NCI-H187 (cell line): ENCODE results near the gene MRPL4.
A peak's percentile ranks its signal among the peaks of the same experiment; 100 is the strongest.

Experiments used
- DNase-seq, 2 experiments: peaks; one replicate each; lab custom pipeline; 2025; lab: John Stamatoyannopoulos, UW

The MRPL4 gene

GRCh38 chr19:10251792-10252694 lies at the start of gene MRPL4:
TSS of gene MRPL4 (plus strand) at chr19:10252214. CDS start at chr19:10252254, 40 bp downstream.
- DNase-seq, result peak; percentile 82 to 89

- no peak for DNase-seq
These were observed 48.3 kb upstream of the MRPL4 start for GRCh38 chr19:10203686-10204085.

GRCh38 chr19:10205636-10206035 lies 46.4 kb upstream of the MRPL4 start:
- DNase-seq, result no peak

GRCh38 chr19:10206226-10206885 lies 45.7 kb upstream of the MRPL4 start:
- no peak for DNase-seq

- no peak for DNase-seq
These were observed 45.0 kb upstream of the MRPL4 start for GRCh38 chr19:10207026-10207425.

DNA sequence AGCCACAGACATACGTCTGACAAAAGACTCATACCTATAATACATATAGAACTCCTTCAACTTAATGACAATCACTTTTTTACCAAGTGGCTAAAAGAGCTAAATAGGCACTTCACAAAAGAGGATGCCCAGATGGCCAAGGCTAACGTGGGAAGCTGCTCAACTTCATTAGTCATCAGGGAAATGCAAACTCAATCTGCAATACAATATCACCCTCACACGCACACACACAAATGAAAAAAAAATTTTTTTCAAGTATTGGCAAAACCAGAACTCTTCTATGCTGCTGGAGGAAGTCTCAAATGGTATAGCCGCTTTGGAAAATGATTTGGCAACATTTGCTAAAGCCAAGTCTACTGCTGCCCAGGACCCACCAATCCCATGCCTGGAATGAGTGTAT lies 42.7 kb upstream of the MRPL4 start:
- no peak for DNase-seq

GRCh38 chr19:10211061-10211460 lies 41.0 kb upstream of the MRPL4 start:
- no peak for DNase-seq

- DNase-seq, result no peak
These were observed 40.3 kb upstream of the MRPL4 start for GRCh38 chr19:10211691-10212090.

DNA sequence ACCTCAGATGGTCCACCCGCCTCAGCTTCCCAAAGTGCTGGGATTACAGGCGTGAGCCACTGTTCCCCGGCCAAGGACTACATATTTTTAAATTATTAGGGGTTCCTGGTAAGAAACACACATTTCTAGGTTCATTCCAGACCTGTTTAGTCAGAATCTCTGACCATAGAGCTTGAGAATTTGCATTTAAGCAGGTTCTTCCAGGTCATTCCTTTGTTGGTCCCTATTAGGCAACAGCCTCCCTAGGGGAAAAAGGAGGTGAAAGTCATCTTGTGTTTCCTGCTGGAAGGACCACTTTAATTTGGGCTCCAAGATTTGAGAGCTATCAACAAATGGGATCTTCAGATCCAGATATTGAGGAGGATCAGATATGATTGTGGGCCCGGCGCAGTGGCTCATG lies 37.2 kb upstream of the MRPL4 start:
- no peak for DNase-seq

DNA sequence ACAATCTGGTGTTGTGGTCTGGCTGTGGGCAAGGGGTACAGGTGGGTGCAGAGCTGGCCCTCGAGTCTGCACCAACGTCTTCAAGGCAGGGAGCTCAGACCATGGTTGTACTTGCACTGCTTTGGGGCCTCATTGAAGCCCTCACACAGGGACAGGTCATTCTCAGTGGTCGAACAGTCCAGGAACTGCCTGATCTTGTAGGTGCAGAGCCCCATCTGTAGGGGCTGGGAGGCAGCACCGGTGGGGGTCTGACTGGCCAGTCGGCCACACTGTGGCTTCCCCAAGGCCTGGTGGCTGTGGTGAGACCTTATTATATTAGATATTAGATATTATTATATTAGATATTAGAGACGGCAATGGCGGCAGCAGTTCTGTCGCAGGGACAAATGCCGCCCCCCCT lies 34.9 kb upstream of the MRPL4 start:
- no peak for DNase-seq

- DNase-seq, result no peak
These were observed 32.3 kb upstream of the MRPL4 start for GRCh38 chr19:10219678-10220077.

DNA sequence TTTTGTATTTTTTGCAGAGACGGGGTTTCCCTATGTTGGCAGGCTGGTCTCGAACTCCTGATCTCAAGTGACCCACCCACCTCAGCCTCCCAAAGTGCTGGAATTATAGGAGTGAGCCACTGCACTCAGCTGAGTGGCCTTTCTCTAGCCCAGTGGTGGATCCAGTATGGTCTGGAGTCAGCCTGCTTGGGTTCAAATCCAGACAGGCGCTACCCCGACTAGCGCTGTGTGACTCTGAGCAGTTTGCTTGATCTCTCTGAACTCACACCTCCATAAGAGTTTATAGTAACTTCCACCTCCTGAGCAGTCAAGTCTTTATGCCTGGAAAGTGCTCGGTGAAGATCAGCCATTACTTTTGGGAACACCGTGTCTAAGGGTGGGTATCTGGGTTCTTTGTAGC lies 31.3 kb upstream of the MRPL4 start:
- DNase-seq, result no peak

- no peak for DNase-seq
These were observed 29.7 kb upstream of the MRPL4 start for GRCh38 chr19:10222201-10222890.

DNA sequence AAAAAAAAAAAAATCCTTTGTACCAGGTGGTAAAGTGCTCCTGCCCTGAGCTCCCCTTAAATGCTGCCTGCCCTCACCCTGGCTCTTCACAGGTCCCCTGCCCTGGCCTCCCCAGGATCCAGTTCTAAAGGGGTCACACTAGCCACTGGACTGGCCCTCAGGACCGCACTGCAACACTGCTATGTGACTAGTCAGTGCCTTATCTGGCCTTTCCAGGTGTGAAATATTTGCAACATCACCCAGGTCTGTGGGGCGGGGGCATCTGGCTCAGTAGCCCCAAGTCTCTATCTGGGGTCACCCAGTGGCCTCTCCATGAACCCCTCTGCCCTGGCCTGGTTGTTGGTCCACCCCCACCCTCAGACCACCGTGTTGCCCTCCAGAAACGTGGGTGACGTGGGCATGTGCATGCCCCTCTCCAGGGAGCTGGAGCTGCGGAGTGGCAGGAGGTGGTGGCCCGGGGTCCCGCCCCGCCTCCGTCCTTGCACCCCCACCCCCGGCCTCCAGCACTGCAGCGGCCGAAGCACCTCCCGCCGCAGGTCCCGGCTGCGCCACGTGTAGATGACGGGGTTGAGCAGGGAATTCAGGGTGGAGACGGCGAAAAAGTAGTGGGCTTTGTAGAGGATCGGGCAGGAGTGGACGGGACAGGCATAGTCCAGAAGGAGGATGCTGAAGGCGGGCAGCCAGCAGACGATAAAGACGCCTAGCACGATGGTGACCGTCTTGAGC lies 28.4 kb upstream of the MRPL4 start:
- no peak for DNase-seq

- DNase-seq, result no peak
These were observed 27.7 kb upstream of the MRPL4 start for GRCh38 chr19:10224337-10224736.

GRCh38 chr19:10226021-10226375 lies 26.0 kb upstream of the MRPL4 start:
- DNase-seq, result no peak

DNA sequence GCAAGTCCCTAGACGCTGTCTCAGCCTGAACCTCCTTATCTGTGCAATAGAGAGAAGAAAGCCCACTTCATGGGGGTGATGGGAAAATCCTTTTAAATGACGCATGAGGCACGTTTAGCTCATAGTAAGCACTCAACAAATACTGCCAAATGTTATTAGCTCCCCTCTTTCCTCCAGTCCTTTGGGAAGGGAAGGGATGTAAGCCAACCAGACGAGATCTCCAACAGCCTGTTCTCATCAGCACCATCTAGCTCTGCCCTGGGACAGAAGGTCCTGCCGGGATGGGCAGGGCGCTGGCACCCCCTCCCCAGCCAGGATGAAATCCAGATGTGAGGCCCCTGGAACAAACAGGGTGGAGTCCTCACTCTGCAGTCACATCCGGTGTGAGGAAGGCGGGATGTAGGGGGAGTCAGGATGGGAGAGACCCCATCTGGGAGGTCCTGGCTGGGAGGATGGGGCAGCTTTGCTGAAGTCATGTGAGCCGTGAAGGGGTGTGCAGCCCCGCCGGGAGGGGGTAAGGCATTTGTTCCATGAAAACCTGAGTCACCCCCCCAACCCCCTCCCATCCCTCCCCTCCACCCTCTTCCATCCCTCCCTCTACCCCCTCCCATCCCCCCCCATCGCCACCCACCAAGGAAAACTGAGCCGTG lies 25.5 kb upstream of the MRPL4 start:
- DNase-seq, result no peak

DNA sequence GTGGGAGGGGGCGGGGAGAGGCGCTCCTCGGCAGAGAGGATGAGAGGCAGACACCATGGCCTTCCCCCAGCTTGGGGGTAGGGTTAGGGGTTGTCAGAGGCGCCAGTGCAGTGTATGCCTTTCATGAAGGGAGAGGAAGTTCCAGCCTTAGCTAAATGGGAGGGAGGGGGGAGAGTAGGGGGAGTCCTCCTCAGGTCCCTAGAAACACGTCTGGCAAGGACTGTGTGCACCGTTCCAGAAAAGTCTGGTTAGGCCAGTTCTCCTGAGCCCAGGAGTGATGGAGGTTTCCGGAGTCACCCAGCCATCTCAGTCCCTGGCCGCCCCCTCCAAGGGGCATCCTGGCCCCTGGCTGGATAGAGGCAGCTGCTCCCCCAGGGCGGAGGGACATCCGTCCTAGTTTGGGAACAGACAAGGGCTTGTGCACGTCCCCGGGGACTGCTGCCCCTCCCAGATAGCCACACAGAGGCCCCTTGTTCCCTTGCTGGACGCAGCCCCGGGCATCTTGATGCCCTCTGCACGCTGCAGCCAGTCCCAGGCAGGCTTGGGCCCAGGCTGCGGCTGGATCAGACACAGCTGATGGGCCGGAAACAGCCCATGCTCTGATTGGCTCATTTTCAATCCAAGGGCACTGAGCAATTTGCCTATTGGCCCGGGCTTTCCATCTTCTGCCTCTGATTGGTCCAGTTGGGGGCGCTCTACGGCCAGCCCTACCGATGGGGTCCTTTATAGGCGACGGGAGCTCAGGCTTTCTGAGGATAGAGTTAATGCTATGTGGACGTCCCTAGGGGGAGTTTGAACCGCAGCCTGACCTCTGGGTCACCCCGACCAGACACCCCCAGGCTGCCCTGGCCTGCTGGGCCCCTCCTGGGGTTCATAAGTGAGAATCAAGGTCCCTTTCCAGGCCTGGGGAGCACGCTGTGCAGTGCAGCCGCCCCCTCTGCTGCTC lies 24.7 kb upstream of the MRPL4 start:
- no peak for DNase-seq

GRCh38 chr19:10228393-10228792 lies 23.6 kb upstream of the MRPL4 start:
- DNase-seq, result no peak

DNA sequence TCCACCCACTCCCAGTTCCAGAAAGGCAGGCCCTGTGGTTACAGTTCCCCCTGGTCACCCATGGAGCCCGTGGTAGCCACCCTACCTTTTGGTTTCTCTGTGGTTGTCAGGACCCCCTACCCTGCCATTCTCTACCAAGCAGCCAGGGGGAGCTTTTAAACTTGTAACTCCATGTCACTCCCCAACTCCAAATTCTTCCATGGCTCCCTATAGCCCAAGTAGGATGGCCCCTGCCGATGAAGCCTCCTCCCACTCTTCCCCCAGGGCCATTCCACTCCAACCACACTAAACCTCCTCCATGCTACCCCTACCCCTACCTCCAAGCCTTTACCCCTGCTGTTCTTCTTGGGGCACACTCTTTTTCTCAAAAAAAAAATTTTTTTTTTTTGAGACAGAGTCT lies 23.1 kb upstream of the MRPL4 start:
- DNase-seq, result no peak
